ENCODE measurements around the gene LMLN. TPM values are rescaled to one million over a fixed set of nuclear protein-coding genes. Genes with fewer than 3 reads are reported as not detected.

Gene LMLN
- total and polyA plus RNA-seq, 2 of the 13 experiments (the other 11 are each of a cell fraction or from before 2014, with no cell fraction given), result 1.2 to 1.8 TPM

- 0 out of 2 replicates have a peak, but pooled peaks have one; percentile 20 for TF ChIP-seq CENPT (CRISPR knock-in tag; IDR thresholded peaks at IDR 0.05; ENCODE audit: low read depth)
- peak; percentile 73; the same call in 1 of the 2 replicates for TF ChIP-seq THAP9 (CRISPR knock-in tag; IDR thresholded peaks at IDR 0.05; ENCODE audit: borderline replicate concordance)
- no peak; the same call in 1 of the 2 replicates for TF ChIP-seq MXD1 (CRISPR knock-in tag; IDR thresholded peaks at IDR 0.05)
- TF ChIP-seq ZSCAN20 (CRISPR knock-in tag; IDR thresholded peaks at IDR 0.05; ENCODE audit: borderline replicate concordance), result 0 out of 2 replicates have a peak, but pooled peaks have one; percentile 57
- TF ChIP-seq MAFG (CRISPR knock-in tag; IDR thresholded peaks at IDR 0.05), result no peak
- TF ChIP-seq YY1 (IDR thresholded peaks at IDR 0.05; ENCODE audit: insufficient read depth, insufficient replicate concordance, low read depth, low read length), result peak; percentile 96
- no peak for TF ChIP-seq ZNF333 (CRISPR knock-in tag; IDR thresholded peaks at IDR 0.05; ENCODE audit: borderline replicate concordance)
- TF ChIP-seq ZNF687 (CRISPR knock-in tag; IDR thresholded peaks at IDR 0.05), result peak; percentile 93
- TF ChIP-seq CCDC6 (CRISPR knock-in tag; IDR thresholded peaks at IDR 0.05), result peak; percentile 48; the same call in 1 of the 2 replicates
- TF ChIP-seq CEBPZ (IDR thresholded peaks at IDR 0.05; ENCODE audit: low read length), result no peak
- TF ChIP-seq MIER2 (CRISPR knock-in tag; IDR thresholded peaks at IDR 0.05), result no peak
- no peak for TF ChIP-seq NFE2L2 (IDR thresholded peaks at IDR 0.05; ENCODE audit: low read length)
- TF ChIP-seq DPF2 (CRISPR knock-in tag; IDR thresholded peaks at IDR 0.05; ENCODE audit: borderline replicate concordance, low read depth), result peak; percentile 22; the same call in 1 of the 2 replicates
- TF ChIP-seq BRD4 (CRISPR knock-in tag; IDR thresholded peaks at IDR 0.05), result peak; percentile 31; the same call in 1 of the 2 replicates
- peak; percentile 56; the same call in 1 of the 2 replicates for TF ChIP-seq ARHGAP35 (CRISPR knock-in tag; IDR thresholded peaks at IDR 0.05; ENCODE audit: borderline replicate concordance)
These were observed at the start of gene LMLN (continued) for GRCh38 chr3:197959891-197960693.

All from HepG2 (cell line).